IPS-15b (cell line): ENCODE data around the gene RXFP2.

ENCODE experiments used
- H3K27me3 ChIP-seq: one replicate; pipeline ENCODE4 v1.6.1; 2013; ENCODE audit warnings: low read length; ENCODE audit not compliant: control insufficient read depth, insufficient read depth
- H3K36me3 ChIP-seq: one replicate; pipeline ENCODE4 v1.6.1; 2013; ENCODE audit warnings: low read length; ENCODE audit not compliant: control insufficient read depth, insufficient read depth
- H3K4me1 ChIP-seq: one replicate; pipeline ENCODE4 v1.6.1; 2013; ENCODE audit warnings: mild to moderate bottlenecking, low read length; ENCODE audit not compliant: control insufficient read depth, insufficient read depth
- H3K4me3 ChIP-seq: one replicate; pipeline ENCODE4 v1.5.1; 2013; ENCODE audit warnings: low read depth, low read length
- H3K9ac ChIP-seq: one replicate; pipeline ENCODE4 v1.6.1; 2013; ENCODE audit warnings: low read depth, mild to moderate bottlenecking, low read length
- H3K9me3 ChIP-seq: one replicate; pipeline ENCODE4 v1.6.1; 2013; ENCODE audit warnings: mild to moderate bottlenecking, low read length; ENCODE audit not compliant: control insufficient read depth, insufficient read depth

The RXFP2 gene

DNA sequence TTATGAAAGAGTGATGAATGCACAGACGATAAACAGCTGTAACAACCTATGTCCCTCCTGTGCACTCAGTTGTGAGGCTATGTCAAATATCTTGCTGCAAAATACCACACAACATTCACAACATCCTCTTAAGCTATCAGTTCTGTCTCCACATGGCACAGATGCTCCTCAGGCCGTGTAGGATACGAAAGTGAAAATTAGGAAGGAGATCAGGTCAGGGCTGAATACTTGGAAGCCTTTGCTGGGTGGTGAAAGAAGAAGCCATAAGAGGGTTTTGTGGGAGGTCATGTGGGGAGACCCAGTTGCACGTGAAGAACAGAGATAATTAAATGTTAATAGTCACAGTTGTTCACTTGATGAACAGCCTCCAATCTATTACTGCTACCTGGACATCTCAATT, 58.9 kb downstream of the RXFP2 start:
- Histone ChIP-seq H3K27me3 (no peaks in the 10 kb centered on the region), H3K36me3 (no peaks in the 10 kb centered on the region), H3K9ac (no peak overlapping the region), H3K4me3 (no peak overlapping the region), H3K4me1 (no peaks in the 10 kb centered on the region), H3K9me3 (no peaks in the 10 kb centered on the region)

DNA sequence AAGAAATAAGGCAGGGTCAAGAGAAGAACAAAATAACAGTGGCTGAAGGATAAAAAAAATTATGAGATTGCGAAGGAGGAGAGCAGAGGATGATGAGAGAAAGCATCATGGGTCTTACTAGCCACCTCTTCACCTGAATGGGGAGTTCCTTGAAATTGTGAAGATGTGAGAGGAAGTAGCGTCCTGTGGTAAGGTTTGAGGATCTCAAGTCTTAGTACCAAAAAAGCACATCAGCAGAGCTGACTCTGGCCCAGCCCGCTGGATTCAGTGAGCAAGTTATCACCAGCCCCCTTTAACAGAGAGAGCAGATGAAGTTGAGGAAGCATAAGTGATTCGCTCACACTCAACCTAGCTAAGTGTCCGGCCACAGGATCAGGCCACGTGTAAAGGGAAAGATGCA, 61.8 kb downstream of the RXFP2 start:
- Histone ChIP-seq H3K4me1 (no peaks in the 10 kb centered on the region), H3K27me3 (no peaks in the 10 kb centered on the region), H3K4me3 (no peak overlapping the region), H3K36me3 (no peaks in the 10 kb centered on the region), H3K9ac (no peak overlapping the region), H3K9me3 (no peaks in the 10 kb centered on the region)

- Histone ChIP-seq H3K9me3 (no peaks in the 10 kb centered on the region), H3K9ac (no peak overlapping the region), H3K27me3 (no peaks in the 10 kb centered on the region), H3K4me1 (no peaks in the 10 kb centered on the region), H3K36me3 (no peaks in the 10 kb centered on the region), H3K4me3 (no peak overlapping the region)
These were observed 64.0 kb downstream of the RXFP2 start for GRCh38 chr13:31803311-31803710.

- Histone ChIP-seq H3K4me1 (no peaks in the 10 kb centered on the region), H3K4me3 (no peak overlapping the region), H3K9ac (no peak overlapping the region), H3K36me3 (no peaks in the 10 kb centered on the region), H3K27me3 (no peaks in the 10 kb centered on the region), H3K9me3 (peaks cover 5% of the 10 kb centered on the region)
These were observed 66.5 kb downstream of the RXFP2 start for GRCh38 chr13:31805841-31806240.

DNA sequence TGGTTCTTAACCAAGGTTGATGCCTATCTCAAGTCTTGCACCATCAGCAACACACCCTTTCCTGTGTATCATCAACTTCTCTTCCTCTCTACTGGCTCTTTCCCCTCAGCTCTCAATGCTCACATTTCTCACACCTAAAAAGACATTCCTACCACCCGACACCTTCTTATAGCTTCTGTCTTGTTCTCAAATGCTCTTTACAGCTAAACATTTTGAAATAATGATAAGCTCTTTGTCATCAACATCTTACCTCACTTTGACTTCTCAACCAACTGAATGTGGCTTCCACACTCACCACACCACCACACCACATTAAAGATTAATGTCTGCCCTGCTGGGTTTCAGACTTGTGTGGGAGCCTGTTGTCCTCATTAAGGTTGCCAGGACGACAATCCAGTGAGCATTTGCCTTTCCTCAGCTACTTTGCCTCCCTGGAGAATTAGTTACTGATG, 67.8 kb downstream of the RXFP2 start:
- H3K27me3 ChIP-seq, result no peaks in the 10 kb centered on the region
- no peak overlapping the region for H3K4me3 ChIP-seq
- H3K9me3 ChIP-seq, result peaks cover 5% of the 10 kb centered on the region
- H3K4me1 ChIP-seq, result no peaks in the 10 kb centered on the region
- no peaks in the 10 kb centered on the region for H3K36me3 ChIP-seq
- H3K9ac ChIP-seq, result no peak overlapping the region

- peaks cover 5% of the 10 kb centered on the region for H3K9me3 ChIP-seq
- no peaks in the 10 kb centered on the region for H3K4me1 ChIP-seq
- H3K9ac ChIP-seq, result no peak overlapping the region
- H3K36me3 ChIP-seq, result no peaks in the 10 kb centered on the region
- no peaks in the 10 kb centered on the region for H3K27me3 ChIP-seq
- H3K4me3 ChIP-seq, result no peak overlapping the region
These were observed 75.2 kb downstream of the RXFP2 start for GRCh38 chr13:31814536-31814935.

DNA sequence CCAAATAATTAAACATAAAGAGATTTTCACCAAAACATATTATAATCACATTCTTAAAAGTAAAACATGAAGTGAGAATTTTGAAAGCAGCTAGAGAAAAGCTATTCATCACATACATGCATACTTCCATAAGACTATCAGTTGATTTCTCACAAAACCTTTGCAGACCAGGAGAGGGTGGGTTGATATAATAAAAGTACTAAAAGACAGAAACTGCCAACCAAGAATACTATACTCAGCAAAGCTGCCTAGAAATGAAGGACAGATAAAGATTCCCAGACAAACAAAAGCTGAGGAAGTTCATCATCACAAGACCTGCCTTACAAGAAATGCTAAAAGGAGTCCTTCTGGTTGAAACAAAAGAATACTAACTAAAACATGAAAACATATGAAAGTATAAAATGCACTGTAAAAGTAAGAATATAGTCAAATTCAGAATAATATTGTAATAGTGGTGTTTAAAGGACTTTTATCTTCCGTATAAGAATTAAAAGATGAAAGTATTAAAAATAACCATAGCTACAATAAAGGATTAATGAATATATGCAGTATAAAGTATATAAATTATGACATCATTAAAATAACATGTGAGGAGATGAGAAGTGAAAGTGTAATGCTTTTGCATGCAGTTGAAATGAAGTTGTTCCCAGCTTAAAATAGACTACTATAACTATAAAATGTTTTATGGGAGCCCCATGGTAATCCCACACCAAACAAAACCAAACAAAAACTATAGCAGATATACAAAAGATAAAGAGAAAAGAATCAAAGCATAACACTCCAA, 76.2 kb downstream of the RXFP2 start:
- Histone ChIP-seq H3K36me3 (no peaks in the 10 kb centered on the region), H3K9ac (no peak overlapping the region), H3K4me3 (no peak overlapping the region), H3K4me1 (no peaks in the 10 kb centered on the region), H3K27me3 (no peaks in the 10 kb centered on the region), H3K9me3 (peaks cover 3% of the 10 kb centered on the region)

- no peak overlapping the region for H3K9ac ChIP-seq
- H3K4me3 ChIP-seq, result no peak overlapping the region
- H3K4me1 ChIP-seq, result no peaks in the 10 kb centered on the region
- no peaks in the 10 kb centered on the region for H3K36me3 ChIP-seq
- H3K9me3 ChIP-seq, result no peaks in the 10 kb centered on the region
- H3K27me3 ChIP-seq, result no peaks in the 10 kb centered on the region
These were observed 78.9 kb downstream of the RXFP2 start for GRCh38 chr13:31818236-31818635.

GRCh38 chr13:31824705-31825517, 85.6 kb downstream of the RXFP2 start:
- H3K27me3 ChIP-seq, result no peaks in the 10 kb centered on the region
- H3K4me1 ChIP-seq, result peaks cover 6% of the 10 kb centered on the region
- no peaks in the 10 kb centered on the region for H3K36me3 ChIP-seq
- H3K4me3 ChIP-seq, result no peak overlapping the region
- H3K9ac ChIP-seq, result no peak overlapping the region
- no peaks in the 10 kb centered on the region for H3K9me3 ChIP-seq

GRCh38 chr13:31826521-31826920, 87.2 kb downstream of the RXFP2 start:
- H3K4me3 ChIP-seq, result no peak overlapping the region
- peaks cover 6% of the 10 kb centered on the region for H3K4me1 ChIP-seq
- no peaks in the 10 kb centered on the region for H3K9me3 ChIP-seq
- no peak overlapping the region for H3K9ac ChIP-seq
- no peaks in the 10 kb centered on the region for H3K36me3 ChIP-seq
- no peaks in the 10 kb centered on the region for H3K27me3 ChIP-seq

GRCh38 chr13:31827707-31828106, 88.4 kb downstream of the RXFP2 start:
- no peaks in the 10 kb centered on the region for H3K36me3 ChIP-seq
- H3K27me3 ChIP-seq, result no peaks in the 10 kb centered on the region
- H3K9ac ChIP-seq, result no peak overlapping the region
- peaks cover 6% of the 10 kb centered on the region for H3K4me1 ChIP-seq
- H3K4me3 ChIP-seq, result no peak overlapping the region
- H3K9me3 ChIP-seq, result no peaks in the 10 kb centered on the region

GRCh38 chr13:31835932-31836331, 96.6 kb downstream of the RXFP2 start:
- no peaks in the 10 kb centered on the region for H3K9me3 ChIP-seq
- H3K9ac ChIP-seq, result no peak overlapping the region
- H3K4me1 ChIP-seq, result no peaks in the 10 kb centered on the region
- H3K4me3 ChIP-seq, result no peak overlapping the region
- H3K27me3 ChIP-seq, result no peaks in the 10 kb centered on the region
- no peaks in the 10 kb centered on the region for H3K36me3 ChIP-seq
